Measurements from ENCODE around the gene SORL1.

SORL1 gene

GRCh38 chr11:121439759-121440158 lies 12.4 kb upstream of the SORL1 start:
- no peak overlapping the region for H3K4me2 ChIP-seq (ENCODE audit: low read length)
- no peak overlapping the region for H3K27ac ChIP-seq (ENCODE audit: low read depth, low read length, poor library complexity, severe bottlenecking)
- H2AFZ ChIP-seq (ENCODE audit: low read length) = no peak overlapping the region
- H3F3A ChIP-seq (ENCODE audit: insufficient read depth, low read length) = no peaks in the 10 kb centered on the region
- H3K4me1 ChIP-seq (ENCODE audit: insufficient read depth, low read length, severe bottlenecking) = peaks cover 33% of the 10 kb centered on the region
- no peaks in the 10 kb centered on the region for H3K79me2 ChIP-seq (ENCODE audit: insufficient read depth, low read length)
- H3K4me3 ChIP-seq (ENCODE audit: low read depth, low read length, poor library complexity, severe bottlenecking) = no peak overlapping the region
- H4K20me1 ChIP-seq (ENCODE audit: insufficient read depth, low read length) = no peaks in the 10 kb centered on the region
- no peaks in the 10 kb centered on the region for H3K27me3 ChIP-seq (ENCODE audit: insufficient read depth, low read length)
- H3K9me3 ChIP-seq (ENCODE audit: low read length) = no peaks in the 10 kb centered on the region
- no peaks in the 10 kb centered on the region for H3K9me2 ChIP-seq (ENCODE audit: low read depth, low read length)
- H3K9ac ChIP-seq (ENCODE audit: low read length) = no peak overlapping the region
- H3K36me3 ChIP-seq (ENCODE audit: insufficient read depth, low read length) = no peaks in the 10 kb centered on the region
- no peak for TF ChIP-seq CTCF (IDR thresholded peaks at IDR 0.05; ENCODE audit: low read length)
- no peak for TF ChIP-seq EZH2 (IDR thresholded peaks at IDR 0.05; ENCODE audit: borderline replicate concordance, low read length)

- H3K27ac ChIP-seq (ENCODE audit: low read depth, low read length, poor library complexity, severe bottlenecking) = no peak overlapping the region
- no peaks in the 10 kb centered on the region for H3K36me3 ChIP-seq (ENCODE audit: insufficient read depth, low read length)
- peaks cover 33% of the 10 kb centered on the region for H3K4me1 ChIP-seq (ENCODE audit: insufficient read depth, low read length, severe bottlenecking)
- no peaks in the 10 kb centered on the region for H3K9me2 ChIP-seq (ENCODE audit: low read depth, low read length)
- no peak overlapping the region for H2AFZ ChIP-seq (ENCODE audit: low read length)
- H3K4me2 ChIP-seq (ENCODE audit: low read length) = no peak overlapping the region
- H3K4me3 ChIP-seq (ENCODE audit: low read depth, low read length, poor library complexity, severe bottlenecking) = no peak overlapping the region
- H3K79me2 ChIP-seq (ENCODE audit: insufficient read depth, low read length) = no peaks in the 10 kb centered on the region
- H3F3A ChIP-seq (ENCODE audit: insufficient read depth, low read length) = no peaks in the 10 kb centered on the region
- H3K9ac ChIP-seq (ENCODE audit: low read length) = no peak overlapping the region
- no peaks in the 10 kb centered on the region for H3K27me3 ChIP-seq (ENCODE audit: insufficient read depth, low read length)
- TF ChIP-seq CTCF (IDR thresholded peaks at IDR 0.05; ENCODE audit: low read length) (no peak), EZH2 (IDR thresholded peaks at IDR 0.05; ENCODE audit: borderline replicate concordance, low read length) (no peak)
- no peaks in the 10 kb centered on the region for H4K20me1 ChIP-seq (ENCODE audit: insufficient read depth, low read length)
- no peaks in the 10 kb centered on the region for H3K9me3 ChIP-seq (ENCODE audit: low read length)
These were observed 10.6 kb upstream of the SORL1 start for GRCh38 chr11:121441521-121441920.

- Histone ChIP-seq H3K4me1 (ENCODE audit: insufficient read depth, low read length, severe bottlenecking) (peaks cover 50% of the 10 kb centered on the region), H3K9me3 (ENCODE audit: low read length) (no peaks in the 10 kb centered on the region), H2AFZ (ENCODE audit: low read length) (no peak overlapping the region), H3K9me2 (ENCODE audit: low read depth, low read length) (no peaks in the 10 kb centered on the region), H3K79me2 (ENCODE audit: insufficient read depth, low read length) (no peaks in the 10 kb centered on the region), H3K27me3 (ENCODE audit: insufficient read depth, low read length) (no peaks in the 10 kb centered on the region), H3K4me2 (ENCODE audit: low read length) (no peak overlapping the region), H3K9ac (ENCODE audit: low read length) (no peak overlapping the region; the same call in 1 of the 2 replicates), H3K27ac (ENCODE audit: low read depth, low read length, poor library complexity, severe bottlenecking) (peak overlapping the region; percentile 98), H3K36me3 (ENCODE audit: insufficient read depth, low read length) (no peaks in the 10 kb centered on the region), H3K4me3 (ENCODE audit: low read depth, low read length, poor library complexity, severe bottlenecking) (no peak overlapping the region), H3F3A (ENCODE audit: insufficient read depth, low read length) (peaks cover 13% of the 10 kb centered on the region; the same call in 1 of the 2 replicates), H4K20me1 (ENCODE audit: insufficient read depth, low read length) (no peaks in the 10 kb centered on the region)
- no peak for TF ChIP-seq CTCF (IDR thresholded peaks at IDR 0.05; ENCODE audit: low read length)
- no peak for TF ChIP-seq EZH2 (IDR thresholded peaks at IDR 0.05; ENCODE audit: borderline replicate concordance, low read length)
These were observed 8.3 kb upstream of the SORL1 start for GRCh38 chr11:121443688-121444275.
